ENCODE measurements around the gene RASGRP3. TPM values are rescaled to one million over a fixed set of nuclear protein-coding genes. Genes with fewer than 3 reads are reported as not detected.
A peak's percentile ranks its signal among the peaks of the same experiment; 100 is the strongest.

Gene RASGRP3
- total and polyA plus RNA-seq, 2 donors (not counting 3 experiments of a cell fraction or from before 2014, with no cell fraction given): 16.0 to 39.6 TPM

- H3K36me3 ChIP-seq (ENCODE audit: control insufficient read depth in 2 of 2, extremely low read depth in 1 of 2, insufficient read depth in 2 of 2, low read length in 2 of 2): no peaks in the 10 kb centered on the region
- H2AFZ ChIP-seq (ENCODE audit: low read depth, low read length): peak overlapping the region; percentile 44
- FAIRE-seq (peak; percentile 95), DNase-seq (ENCODE audit: low read depth, low spot score) (peak; percentile 89)
- intact Hi-C loops (cut with micrococcal nuclease): loop anchor here (1.0 to 10.0 kb wide), 3 partner anchors 10 to 881 kb away; no protein-coding TSS in a partner anchor
- peaks cover 19% of the 10 kb centered on the region for H3K4me1 ChIP-seq (ENCODE audit: control insufficient read depth, extremely low read depth, insufficient read depth, low read length)
- H3K4me3 ChIP-seq (replicated peaks in 1 of 3; ENCODE audit: insufficient read depth in 1 of 3, low read depth in 1 of 3, low read length in 3 of 3): peak overlapping the region in 1 of 3 experiments; percentile 90
- CTCF ChIA-PET: interaction anchor here (0.6 to 2.4 kb wide), 7 partner anchors 11 to 147 kb away, joined by 3 to 24 read pairs (median 4); no protein-coding TSS in a partner anchor
- peaks cover 0 to 4% of the 10 kb centered on the region in 2 experiments for H3K27me3 ChIP-seq (ENCODE audit: control insufficient read depth in 2 of 2, insufficient read depth in 2 of 2, low read length in 2 of 2)
- H3K9me1 ChIP-seq (replicated peaks; ENCODE audit: control insufficient read depth, extremely low read depth, insufficient read depth, low read length): no peaks in the 10 kb centered on the region
- H3K27ac ChIP-seq (ENCODE audit: insufficient read depth, low read depth, low read length): peak overlapping the region; percentile 79
- no TSS peak for BruUV-seq (replicated peaks)
- H4K20me1 ChIP-seq (replicated peaks; ENCODE audit: control insufficient read depth, extremely low read depth, insufficient read depth, low read length): no peaks in the 10 kb centered on the region
- H3K4me2 ChIP-seq (ENCODE audit: insufficient read depth, low read length): peak overlapping the region; percentile 92
- TF ChIP-seq POLR2A (IDR thresholded peaks at IDR 0.05; ENCODE audit: low read depth, low read length) (no peak), POLR2AphosphoS5 (IDR thresholded peaks at IDR 0.05; ENCODE audit: insufficient read depth, low read depth, low read length) (peak; percentile 19), CTCF (IDR thresholded peaks at IDR 0.05; ENCODE audit: extremely low read depth in 1 of 2, insufficient read depth in 1 of 2, low read depth in 1 of 2, low read length in 2 of 2) (no peak), MYC (IDR thresholded peaks at IDR 0.05; ENCODE audit: low read depth, low read length) (no peak), FOS (IDR thresholded peaks at IDR 0.05; ENCODE audit: borderline replicate concordance, insufficient read depth, low read length) (no peak), EZH2 (IDR thresholded peaks at IDR 0.05; ENCODE audit: borderline replicate concordance, low read depth, low read length, severe bottlenecking) (no peak), JUN (IDR thresholded peaks at IDR 0.05; ENCODE audit: borderline replicate concordance, insufficient read depth, insufficient read length, low read depth) (peak; percentile 3), GATA2 (IDR thresholded peaks at IDR 0.05; ENCODE audit: insufficient read depth, insufficient read length, low read depth, low read length) (no peak), MAX (IDR thresholded peaks at IDR 0.05; ENCODE audit: insufficient read depth, insufficient read length) (no peak)
- dilution Hi-C loops (cut with MboI; ENCODE audit: extremely low pct_ligation_motif_present, low sequenced_read_pairs): no loop called here
- no peaks in the 10 kb centered on the region for H3K9me3 ChIP-seq (replicated peaks; ENCODE audit: control insufficient read depth, insufficient read depth, low read length)
- peak overlapping the region; percentile 85 for H3K9ac ChIP-seq (replicated peaks; ENCODE audit: extremely low read depth, insufficient read depth, low read length)
- no peaks in the 10 kb centered on the region for H3K79me2 ChIP-seq (ENCODE audit: control insufficient read depth, insufficient read depth, low read length)
- POLR2A ChIA-PET: interaction anchor here (1.0 kb wide), 1 partner anchor 13 kb away, joined by 4 read pairs; no protein-coding TSS in a partner anchor
Observed at GRCh38 chr2:33436083-33436482, 40.4 kb upstream of the RASGRP3 start.

Data from endothelial cell of umbilical vein (primary cell).